ENCODE data around the gene EZH2. TPM values are rescaled to one million over a fixed set of nuclear protein-coding genes. Genes with fewer than 3 reads are reported as not detected.

Gene EZH2
- total and polyA plus RNA-seq, 4 donors = 2.0 to 21.3 (median 2.5) TPM

DNA sequence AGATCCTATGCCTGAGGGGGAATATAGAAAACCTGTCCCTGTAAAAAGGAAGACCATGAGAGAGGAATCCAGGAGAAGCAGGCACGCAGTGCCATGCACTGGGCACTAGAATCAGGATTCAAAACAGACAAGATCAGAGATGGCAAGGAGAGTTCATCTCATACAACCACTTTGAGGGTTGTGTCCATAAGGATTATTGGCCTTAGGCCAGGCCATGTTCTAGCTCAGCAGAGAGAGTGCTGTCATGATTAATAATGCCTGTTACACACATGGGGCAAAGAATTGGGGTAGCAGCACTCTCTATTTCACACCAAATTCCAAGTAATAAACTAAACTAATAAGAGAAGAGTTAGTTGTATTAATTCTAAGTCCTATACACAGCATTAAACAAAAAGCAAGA is 29.1 kb downstream of the EZH2 start (continued):
- TF ChIP-seq CTCF (IDR thresholded peaks at IDR 0.05; ENCODE audit: low read depth, low read length, missing input control) (no peak), JUND (IDR thresholded peaks at IDR 0.05) (no peak), EGR1 (IDR thresholded peaks at IDR 0.05; ENCODE audit: low read depth in 2 of 2) (no peak), HNF4A (conservative IDR thresholded peaks at IDR 0.05) (no peak), NR2F2 (IDR thresholded peaks at IDR 0.05) (no peak), FOXA1 (IDR thresholded peaks at IDR 0.05) (no peak), TAF1 (conservative IDR thresholded peaks at IDR 0.05) (no peak), YY1 (IDR thresholded peaks at IDR 0.05) (no peak)
- TF ChIP-seq, protein P1, sequence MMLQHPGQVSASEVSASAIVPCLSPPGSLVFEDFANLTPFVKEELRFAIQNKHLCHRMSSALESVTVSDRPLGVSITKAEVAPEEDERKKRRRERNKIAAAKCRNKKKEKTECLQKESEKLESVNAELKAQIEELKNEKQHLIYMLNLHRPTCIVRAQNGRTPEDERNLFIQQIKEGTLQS (IDR thresholded peaks at IDR 0.05) = no peak

DNA sequence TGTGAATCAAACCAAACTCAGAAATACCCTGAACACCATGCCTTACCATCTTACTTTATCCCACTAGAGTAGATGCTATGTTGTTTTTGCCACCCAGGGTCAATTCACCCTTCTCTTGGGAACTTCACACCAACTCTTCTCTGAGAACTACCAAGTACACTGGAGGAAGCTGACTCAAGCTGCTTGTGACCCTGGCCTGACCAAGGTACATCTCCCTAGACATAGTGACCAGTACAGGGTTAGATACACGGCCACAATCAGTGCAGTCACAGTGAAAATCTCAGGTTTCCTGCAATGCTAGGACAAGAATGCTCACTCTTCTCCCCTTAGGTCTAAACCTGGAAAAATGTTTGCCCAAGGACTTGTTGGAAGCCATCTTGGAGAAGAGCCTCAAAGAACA is 31.8 kb downstream of the EZH2 start:
- 88% methylated on average over 1 of the region's 1 CpG for WGBS
- H3K9me3 ChIP-seq (ENCODE audit: control insufficient read depth in 4 of 4, low read length in 3 of 4) = no peaks in the 10 kb centered on the region
- no peak overlapping the region for H3K27ac ChIP-seq (ENCODE audit: low read depth in 1 of 2, low read length in 2 of 2)
- H3K27me3 ChIP-seq (ENCODE audit: control insufficient read depth in 4 of 4, insufficient read depth in 4 of 4, low read length in 3 of 4) = no peaks in the 10 kb centered on the region
- no peak overlapping the region for H3K4me3 ChIP-seq (ENCODE audit: low read depth in 1 of 3, low read length in 3 of 3)
- H3K9ac ChIP-seq (ENCODE audit: low read depth in 1 of 2, low read length in 2 of 2) = no peak overlapping the region
- peaks cover 0 to 7% (median 2%) of the 10 kb centered on the region in 4 donors for H3K4me1 ChIP-seq (ENCODE audit: control insufficient read depth in 4 of 4, insufficient read depth in 4 of 4, low read length in 3 of 4)
- TF ChIP-seq GABPA (IDR thresholded peaks at IDR 0.05 in 1 of 2, conservative IDR thresholded peaks at IDR 0.05 in 1 of 2) = no peak
- TF ChIP-seq NR2F2 (IDR thresholded peaks at IDR 0.05) = no peak
- TF ChIP-seq CTCF (IDR thresholded peaks at IDR 0.05; ENCODE audit: low read depth, low read length, missing input control) = no peak
- no peak for TF ChIP-seq FOXA2 (IDR thresholded peaks at IDR 0.05)
- TF ChIP-seq YY1 (IDR thresholded peaks at IDR 0.05) = no peak
- TF ChIP-seq EGR1 (IDR thresholded peaks at IDR 0.05; ENCODE audit: low read depth in 2 of 2) = no peak
- TF ChIP-seq JUND (IDR thresholded peaks at IDR 0.05) = no peak
- no peak for TF ChIP-seq SP1 (IDR thresholded peaks at IDR 0.05)
- no peak for TF ChIP-seq FOXA1 (IDR thresholded peaks at IDR 0.05)
- TF ChIP-seq, protein P1 (IDR thresholded peaks at IDR 0.05) = no peak
- no peak for TF ChIP-seq HNF4G (IDR thresholded peaks at IDR 0.05)
- TF ChIP-seq ZBTB33 (IDR thresholded peaks at IDR 0.05) = no peak
- no peak for TF ChIP-seq MAX (IDR thresholded peaks at IDR 0.05)
- TF ChIP-seq REST (IDR thresholded peaks at IDR 0.05) = no peak
- no peak for TF ChIP-seq HNF4A (conservative IDR thresholded peaks at IDR 0.05)
- TF ChIP-seq TAF1 (conservative IDR thresholded peaks at IDR 0.05) = no peak
- no peak for TF ChIP-seq RXRA (IDR thresholded peaks at IDR 0.05)
- TF ChIP-seq RAD21 (IDR thresholded peaks at IDR 0.05) = no peak
- no peaks in the 10 kb centered on the region for H3K36me3 ChIP-seq (ENCODE audit: control insufficient read depth in 4 of 4, insufficient read depth in 3 of 4, low read depth in 1 of 4, low read length in 3 of 4)
- DNase-seq (ENCODE audit: low spot score) = no peak

Data from liver (tissue), 9 donors.